Neural progenitor cell (in vitro differentiated cells): ENCODE measurements around the gene ABCC5. TPM values are rescaled to one million over a fixed set of nuclear protein-coding genes. Genes with fewer than 3 reads are reported as not detected.
"Not testable (repeated sequence)": the region's sequence is repeated elsewhere in the genome, so short reads cannot be mapped to it uniquely, and the experiment has no call there.

Source experiments
- DNase-seq: peaks from one replicate; pipeline ENCODE4 v3.0.0-alpha.2; 2016; ENCODE audit warnings: low spot score
- H2AFZ ChIP-seq: fragments of 200-600 bp; sonication (generic); replicated peaks from 2 replicates; pipeline ENCODE4 v1.6.1; 2016; ENCODE audit warnings: antibody characterized with exemption
- H3F3A ChIP-seq: fragments of 200-600 bp; sonication (generic); 2 replicates; pipeline ENCODE4 v1.6.1; 2016; ENCODE audit warnings: antibody characterized with exemption, low read depth
- H3K27ac ChIP-seq: fragments of 200-600 bp; sonication (generic); 2 replicates; pipeline ENCODE4 v1.5.1; 2016; ENCODE audit warnings: mild to moderate bottlenecking
- H3K27me3 ChIP-seq: fragments of 200-600 bp; sonication (generic); 2 replicates; pipeline ENCODE4 v1.6.1; 2016; ENCODE audit warnings: mild to moderate bottlenecking, moderate library complexity
- H3K36me3 ChIP-seq: fragments of 200-600 bp; sonication (generic); 2 replicates; pipeline ENCODE4 v1.5.1; 2016
- H3K4me1 ChIP-seq: fragments of 200-600 bp; sonication (generic); 2 replicates; pipeline ENCODE4 v1.6.1; 2016; ENCODE audit warnings: mixed run types
- H3K4me2 ChIP-seq: fragments of 200-600 bp; sonication (generic); 2 replicates; pipeline ENCODE4 v1.6.1; 2016
- H3K4me3 ChIP-seq: fragments of 200-600 bp; sonication (generic); 2 replicates; pipeline ENCODE4 v1.5.1; 2016
- H3K79me2 ChIP-seq: fragments of 200-600 bp; sonication (generic); 2 replicates; pipeline ENCODE4 v1.6.1; 2016; ENCODE audit warnings: low read depth
- H3K9ac ChIP-seq: fragments of 200-600 bp; sonication (generic); 2 replicates; pipeline ENCODE4 v1.6.1; 2016
- H3K9me3 ChIP-seq: fragments of 200-600 bp; sonication (generic); 2 replicates; pipeline ENCODE4 v1.5.1; 2016; ENCODE audit warnings: low read depth
- H4K20me1 ChIP-seq: fragments of 200-600 bp; sonication (generic); 2 replicates; pipeline ENCODE4 v1.6.1; 2016; ENCODE audit warnings: low read depth
- H3K27ac Mint-ChIP-seq: 3 replicates; pipeline ENCODE4 v1.8.0; 2021; ENCODE audit warnings: mixed read lengths
- H3K27me3 Mint-ChIP-seq: 2 replicates; pipeline ENCODE4 v1.8.0; 2022; ENCODE audit warnings: low read depth, mild to moderate bottlenecking, inconsistent platforms, moderate library complexity, mixed read lengths; ENCODE audit not compliant: insufficient read depth
- H3K36me3 Mint-ChIP-seq: 3 replicates; pipeline ENCODE4 v1.8.0; 2021; ENCODE audit warnings: mixed read lengths
- H3K4me1 Mint-ChIP-seq: 3 replicates; pipeline ENCODE4 v1.8.0; 2021; ENCODE audit warnings: mixed read lengths
- H3K4me3 Mint-ChIP-seq: 3 replicates; pipeline ENCODE4 v1.8.0; 2021; ENCODE audit warnings: mild to moderate bottlenecking, moderate library complexity, mixed read lengths
- H3K9me3 Mint-ChIP-seq: 3 replicates; pipeline ENCODE4 v1.8.0; 2020; ENCODE audit warnings: mixed read lengths
- EZH2 ChIP-seq: fragments of 200-600 bp; sonication (generic); IDR thresholded peaks from 2 replicates; pipeline ENCODE4 v1.6.1; 2017; ENCODE audit warnings: antibody characterized with exemption, mild to moderate bottlenecking, moderate library complexity
- EZH2phosphoT487 ChIP-seq: fragments of 200-600 bp; sonication (generic); IDR thresholded peaks from 2 replicates; pipeline ENCODE4 v1.6.1; 2017; ENCODE audit warnings: antibody characterized with exemption
- total RNA-seq: library from RNA; depleted of rRNA; stranded (reverse); fragments of >200 nt; gene quantifications from 2 replicates; pipeline ENCODE4 v1.2.3, GENCODE V29; 2015; ENCODE audit warnings: low replicate concordance
- TF ChIP-seq, protein P1 (sequence below): fragments of 200-600 bp; sonication (generic); IDR thresholded peaks from 2 replicates; pipeline ENCODE4 v1.5.1; 2017; ENCODE audit warnings: antibody characterized with exemption, mild to moderate bottlenecking

The ABCC5 gene
- total RNA-seq, 1 donor from 2014 or later = 34.0 TPM

DNA sequence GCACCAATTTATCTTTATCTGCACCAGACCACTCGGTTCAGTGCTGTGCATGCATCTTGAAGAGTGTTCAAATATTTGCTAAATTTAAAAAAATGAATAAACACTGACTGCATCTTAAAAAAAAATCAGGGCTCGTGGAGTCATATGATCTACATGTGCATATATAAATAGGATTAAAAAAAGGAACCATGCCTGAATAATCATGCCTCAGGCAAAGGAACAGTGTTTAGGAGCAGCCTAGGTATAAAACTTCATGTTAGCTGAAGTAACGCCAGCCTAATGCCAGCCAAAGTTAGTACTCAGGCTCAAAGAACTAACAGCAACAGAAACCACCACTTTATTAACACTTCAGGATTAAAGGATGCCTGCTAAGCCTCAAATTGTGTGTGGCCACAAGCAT, 9.5 kb downstream of the ABCC5 start:
- no peaks in the 10 kb centered on the region for H3K9me3 ChIP-seq
- no peak overlapping the region for H3K4me3 ChIP-seq
- peaks cover 7% of the 10 kb centered on the region for H3K36me3 ChIP-seq
- Mint-ChIP-seq H3K27me3 (no peaks in the 10 kb centered on the region), H3K9me3 (no peaks in the 10 kb centered on the region), H3K36me3 (peaks cover 8% of the 10 kb centered on the region), H3K27ac (no peak overlapping the region), H3K4me3 (no peak overlapping the region), H3K4me1 (peaks cover 18% of the 10 kb centered on the region)
- no peaks in the 10 kb centered on the region for H3K27me3 ChIP-seq
- no peak overlapping the region for H3K27ac ChIP-seq
- H2AFZ ChIP-seq = no peak overlapping the region
- no peaks in the 10 kb centered on the region for H4K20me1 ChIP-seq
- no peak overlapping the region for H3K4me2 ChIP-seq
- H3K9ac ChIP-seq = no peak overlapping the region
- DNase-seq = no peak
- H3F3A ChIP-seq = no peaks in the 10 kb centered on the region
- TF ChIP-seq EZH2phosphoT487 (no peak), EZH2 (no peak)
- TF ChIP-seq, protein P1, sequence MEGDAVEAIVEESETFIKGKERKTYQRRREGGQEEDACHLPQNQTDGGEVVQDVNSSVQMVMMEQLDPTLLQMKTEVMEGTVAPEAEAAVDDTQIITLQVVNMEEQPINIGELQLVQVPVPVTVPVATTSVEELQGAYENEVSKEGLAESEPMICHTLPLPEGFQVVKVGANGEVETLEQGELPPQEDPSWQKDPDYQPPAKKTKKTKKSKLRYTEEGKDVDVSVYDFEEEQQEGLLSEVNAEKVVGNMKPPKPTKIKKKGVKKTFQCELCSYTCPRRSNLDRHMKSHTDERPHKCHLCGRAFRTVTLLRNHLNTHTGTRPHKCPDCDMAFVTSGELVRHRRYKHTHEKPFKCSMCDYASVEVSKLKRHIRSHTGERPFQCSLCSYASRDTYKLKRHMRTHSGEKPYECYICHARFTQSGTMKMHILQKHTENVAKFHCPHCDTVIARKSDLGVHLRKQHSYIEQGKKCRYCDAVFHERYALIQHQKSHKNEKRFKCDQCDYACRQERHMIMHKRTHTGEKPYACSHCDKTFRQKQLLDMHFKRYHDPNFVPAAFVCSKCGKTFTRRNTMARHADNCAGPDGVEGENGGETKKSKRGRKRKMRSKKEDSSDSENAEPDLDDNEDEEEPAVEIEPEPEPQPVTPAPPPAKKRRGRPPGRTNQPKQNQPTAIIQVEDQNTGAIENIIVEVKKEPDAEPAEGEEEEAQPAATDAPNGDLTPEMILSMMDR = no peak
- H3K79me2 ChIP-seq = no peaks in the 10 kb centered on the region
- no peaks in the 10 kb centered on the region for H3K4me1 ChIP-seq

DNA sequence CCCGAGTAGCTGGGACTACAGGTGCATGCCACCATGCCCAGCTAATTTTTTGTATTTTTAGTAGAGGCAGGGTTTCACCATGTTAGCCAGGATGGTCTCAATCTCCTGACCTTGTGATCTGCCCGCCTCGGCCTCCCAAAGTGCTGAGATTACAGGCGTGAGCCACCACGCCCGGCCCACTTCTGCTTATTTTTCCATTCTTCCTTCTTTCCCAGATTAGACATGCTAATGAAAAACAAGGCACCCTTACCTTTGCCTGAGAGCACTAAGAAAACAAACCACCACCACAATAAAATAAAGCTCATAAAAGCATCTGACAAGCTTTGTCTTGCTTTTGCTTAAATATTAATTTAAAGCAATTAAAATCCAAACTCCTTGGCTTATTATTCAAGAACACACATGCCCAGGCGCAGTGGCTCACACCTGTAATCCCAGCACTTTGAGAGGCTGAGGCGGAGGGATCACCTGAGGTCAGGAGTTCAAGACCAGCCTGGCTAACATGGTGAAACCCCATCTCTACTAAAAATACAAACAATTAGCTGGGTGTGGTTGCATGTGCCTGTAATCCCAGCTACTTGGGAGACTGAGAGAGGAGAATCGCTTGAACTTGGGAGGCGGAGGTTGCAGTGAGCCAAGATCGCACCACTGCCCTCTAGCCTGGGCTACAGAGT, 10.4 kb downstream of the ABCC5 start:
- not testable (repeated sequence) for H3K4me1 ChIP-seq, H3F3A ChIP-seq, H3K4me3 Mint-ChIP-seq, H3K27ac ChIP-seq, H3K27me3 ChIP-seq, H4K20me1 ChIP-seq, H3K9me3 ChIP-seq, H3K9me3 Mint-ChIP-seq, H3K4me3 ChIP-seq, H3K4me2 ChIP-seq, H3K27ac Mint-ChIP-seq, H3K27me3 Mint-ChIP-seq, H3K36me3 ChIP-seq, H3K9ac ChIP-seq, H3K36me3 Mint-ChIP-seq, H3K79me2 ChIP-seq, H2AFZ ChIP-seq, DNase-seq
- peaks cover 18% of the 10 kb centered on the region for H3K4me1 Mint-ChIP-seq

DNA sequence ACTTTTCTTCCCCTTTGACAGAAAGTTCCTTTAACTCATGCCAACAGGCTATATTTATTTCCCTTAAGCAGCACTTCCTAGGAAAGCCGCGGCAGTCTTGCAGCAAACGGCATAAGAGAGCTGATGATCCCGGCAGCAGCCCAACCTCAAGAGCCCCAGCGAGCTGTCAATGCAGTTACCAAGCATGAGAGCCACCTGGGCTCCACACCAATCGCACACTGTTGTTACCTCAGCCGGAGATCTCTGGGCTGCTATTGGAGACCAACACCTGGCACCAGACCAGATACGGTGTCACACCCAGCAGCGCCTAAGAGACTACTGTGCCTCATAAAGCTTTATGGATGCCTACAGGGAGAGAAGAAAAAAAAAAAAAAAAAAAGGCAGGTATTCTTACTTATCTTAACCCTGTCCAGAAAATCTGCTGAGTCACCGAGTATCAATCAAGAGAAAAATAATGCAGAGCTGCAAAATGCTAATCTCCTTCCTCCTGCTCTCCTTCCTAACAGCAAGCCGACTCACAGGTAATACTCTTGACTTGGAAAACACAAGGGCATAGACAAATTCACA, 11.7 kb downstream of the ABCC5 start:
- Histone ChIP-seq H3K27ac (peak overlapping the region; percentile 42), H3K79me2 (no peaks in the 10 kb centered on the region), H3K4me3 (no peak overlapping the region), H3K4me2 (no peak overlapping the region), H3K27me3 (no peaks in the 10 kb centered on the region), H4K20me1 (no peaks in the 10 kb centered on the region), H3K4me1 (no peaks in the 10 kb centered on the region), H2AFZ (no peak overlapping the region), H3F3A (no peaks in the 10 kb centered on the region), H3K9ac (no peak overlapping the region), H3K9me3 (no peaks in the 10 kb centered on the region), H3K36me3 (peaks cover 7% of the 10 kb centered on the region)
- Mint-ChIP-seq H3K9me3 (no peaks in the 10 kb centered on the region), H3K27ac (no peak overlapping the region), H3K4me1 (peaks cover 18% of the 10 kb centered on the region), H3K4me3 (no peak overlapping the region), H3K36me3 (peaks cover 4% of the 10 kb centered on the region), H3K27me3 (no peaks in the 10 kb centered on the region)
- DNase-seq = no peak
- no peak for TF ChIP-seq EZH2phosphoT487
- TF ChIP-seq EZH2 = no peak
- TF ChIP-seq, protein P1 = no peak

DNA sequence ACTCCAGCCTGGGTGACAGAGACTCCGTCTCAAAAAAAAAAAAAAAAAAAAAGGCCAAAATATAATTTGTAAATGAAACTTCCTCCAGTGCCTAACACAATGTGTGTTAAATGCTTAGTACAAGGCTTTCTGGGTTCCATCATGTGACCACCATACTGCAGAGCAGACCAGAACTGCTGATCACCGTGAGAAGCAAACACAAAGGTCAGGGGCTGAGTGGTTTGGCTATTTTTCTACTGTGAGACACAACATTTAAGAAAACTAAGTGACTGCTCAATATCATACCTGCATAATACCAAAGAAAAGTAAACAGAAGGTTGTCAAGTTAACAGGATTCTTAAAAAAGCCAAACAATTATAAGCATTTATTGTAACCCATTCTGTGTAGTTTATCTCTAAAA, 13.2 kb downstream of the ABCC5 start:
- Histone ChIP-seq H3K4me2 (no peak overlapping the region), H2AFZ (no peak overlapping the region), H3K36me3 (peaks cover 5% of the 10 kb centered on the region), H3K27ac (no peak overlapping the region), H3K9ac (no peak overlapping the region), H3K4me1 (no peaks in the 10 kb centered on the region), H3K9me3 (no peaks in the 10 kb centered on the region), H3K4me3 (no peak overlapping the region), H3K27me3 (no peaks in the 10 kb centered on the region), H4K20me1 (peaks cover under 1% of the 10 kb centered on the region), H3K79me2 (peaks cover 4% of the 10 kb centered on the region), H3F3A (no peaks in the 10 kb centered on the region)
- no peak overlapping the region for H3K4me3 Mint-ChIP-seq
- peaks cover 5% of the 10 kb centered on the region for H3K36me3 Mint-ChIP-seq
- peaks cover 18% of the 10 kb centered on the region for H3K4me1 Mint-ChIP-seq
- H3K9me3 Mint-ChIP-seq = no peaks in the 10 kb centered on the region
- TF ChIP-seq, protein P1 = no peak
- no peak for TF ChIP-seq EZH2phosphoT487
- TF ChIP-seq EZH2 = no peak
- DNase-seq = no peak
- no peak overlapping the region for H3K27ac Mint-ChIP-seq
- H3K27me3 Mint-ChIP-seq = no peaks in the 10 kb centered on the region
